Gastroesophageal sphincter (tissue), 3 donors: ENCODE data around the gene SPATS2L.

Source experiments
- EP300 ChIP-seq: sonication (generic); formaldehyde crosslinking; IDR thresholded peaks from one replicate; pipeline ENCODE4 v1.6.1; 2017; ENCODE audit warnings: antibody characterized with exemption, mild to moderate bottlenecking
- POLR2A ChIP-seq, 2 donors: fragments of 450-650 bp; IDR thresholded peaks; one replicate each; pipeline ENCODE4 v1.6.1; 2017; ENCODE audit warnings: antibody characterized with exemption in 2 of 2, mild to moderate bottlenecking in 2 of 2, moderate library complexity in 1 of 2
- POLR2AphosphoS5 ChIP-seq: sonication (generic); formaldehyde crosslinking; IDR thresholded peaks from one replicate; pipeline ENCODE4 v1.6.1; 2017; ENCODE audit warnings: antibody characterized with exemption
- TF ChIP-seq, protein P1 (sequence below), 4 experiments: fragments of 200-600 bp in 2 of 4; fragments of 450-650 bp in 2 of 4; sonication (generic) in 1 of 4; IDR thresholded peaks; one replicate each; pipeline ENCODE4 v1.5.1; 2017 to 2019; ENCODE audit warnings: antibody characterized with exemption in 4 of 4, mild to moderate bottlenecking in 2 of 4, moderate library complexity in 2 of 4

DNA sequence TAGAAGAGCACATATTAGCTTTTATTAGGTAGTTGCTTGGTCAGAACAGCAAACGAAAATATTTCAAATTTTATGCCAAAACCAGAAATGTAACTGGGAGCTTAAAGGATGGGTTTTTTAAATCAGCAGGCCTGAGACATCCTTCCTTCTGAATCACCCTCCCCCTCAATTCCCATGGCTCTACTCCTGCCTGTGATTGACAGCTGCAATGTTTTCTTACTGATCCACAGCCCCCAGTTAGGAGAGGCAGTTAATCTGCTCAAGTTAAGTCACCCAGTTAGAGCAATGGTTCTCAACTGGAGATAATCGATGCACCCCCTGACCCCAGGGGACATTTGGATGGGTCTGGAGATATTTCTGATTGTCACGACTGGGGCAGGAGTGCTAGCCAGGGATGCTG, 178.4 kb downstream of the SPATS2L start:
- TF ChIP-seq, protein P1, sequence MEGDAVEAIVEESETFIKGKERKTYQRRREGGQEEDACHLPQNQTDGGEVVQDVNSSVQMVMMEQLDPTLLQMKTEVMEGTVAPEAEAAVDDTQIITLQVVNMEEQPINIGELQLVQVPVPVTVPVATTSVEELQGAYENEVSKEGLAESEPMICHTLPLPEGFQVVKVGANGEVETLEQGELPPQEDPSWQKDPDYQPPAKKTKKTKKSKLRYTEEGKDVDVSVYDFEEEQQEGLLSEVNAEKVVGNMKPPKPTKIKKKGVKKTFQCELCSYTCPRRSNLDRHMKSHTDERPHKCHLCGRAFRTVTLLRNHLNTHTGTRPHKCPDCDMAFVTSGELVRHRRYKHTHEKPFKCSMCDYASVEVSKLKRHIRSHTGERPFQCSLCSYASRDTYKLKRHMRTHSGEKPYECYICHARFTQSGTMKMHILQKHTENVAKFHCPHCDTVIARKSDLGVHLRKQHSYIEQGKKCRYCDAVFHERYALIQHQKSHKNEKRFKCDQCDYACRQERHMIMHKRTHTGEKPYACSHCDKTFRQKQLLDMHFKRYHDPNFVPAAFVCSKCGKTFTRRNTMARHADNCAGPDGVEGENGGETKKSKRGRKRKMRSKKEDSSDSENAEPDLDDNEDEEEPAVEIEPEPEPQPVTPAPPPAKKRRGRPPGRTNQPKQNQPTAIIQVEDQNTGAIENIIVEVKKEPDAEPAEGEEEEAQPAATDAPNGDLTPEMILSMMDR (IDR thresholded peaks at IDR 0.05): no peak
- TF ChIP-seq POLR2A (IDR thresholded peaks at IDR 0.05) (no peak), EP300 (no peak), POLR2AphosphoS5 (no peak)
